Activated CD4-positive, CD25-positive, alpha-beta regulatory T cell (primary cell): ENCODE data around the gene TAOK3.
"Not testable (repeated sequence)": the region's sequence is repeated elsewhere in the genome, so short reads cannot be mapped to it uniquely, and the experiment has no call there.

ENCODE experiments used
- DNase-seq, 4 experiments: peaks; one replicate each; lab custom pipeline; 2025; lab: John Stamatoyannopoulos, UW

The TAOK3 gene

DNA sequence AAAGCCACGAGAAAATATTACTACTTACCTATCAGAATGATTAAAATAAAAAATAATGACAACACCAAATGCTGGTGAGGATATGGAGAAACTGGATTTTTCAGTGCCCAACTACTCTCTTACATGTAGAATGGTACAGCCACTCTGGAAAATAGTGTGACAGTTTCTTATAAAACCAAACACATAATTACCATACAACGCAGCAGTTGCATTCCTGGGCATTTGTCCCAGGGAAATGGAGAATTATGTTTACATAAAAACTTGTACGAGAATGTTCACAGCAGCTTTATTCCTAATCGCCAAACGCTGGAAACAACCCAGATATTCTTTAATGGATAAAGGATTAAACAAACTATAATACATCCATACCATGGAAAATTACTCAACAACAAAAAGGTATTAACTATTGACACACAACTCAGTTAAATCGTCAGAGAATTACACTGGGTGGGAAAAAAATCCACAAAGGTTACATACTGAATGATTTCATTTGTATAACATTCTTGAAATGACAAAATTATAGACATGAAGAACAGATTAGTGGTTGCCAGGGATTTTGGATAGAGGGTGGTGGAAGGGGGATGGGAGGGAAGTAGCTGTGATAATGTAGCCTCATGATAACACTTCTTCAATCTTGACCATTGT is 35.4 kb downstream of the TAOK3 start:
- no peak for DNase-seq

DNA sequence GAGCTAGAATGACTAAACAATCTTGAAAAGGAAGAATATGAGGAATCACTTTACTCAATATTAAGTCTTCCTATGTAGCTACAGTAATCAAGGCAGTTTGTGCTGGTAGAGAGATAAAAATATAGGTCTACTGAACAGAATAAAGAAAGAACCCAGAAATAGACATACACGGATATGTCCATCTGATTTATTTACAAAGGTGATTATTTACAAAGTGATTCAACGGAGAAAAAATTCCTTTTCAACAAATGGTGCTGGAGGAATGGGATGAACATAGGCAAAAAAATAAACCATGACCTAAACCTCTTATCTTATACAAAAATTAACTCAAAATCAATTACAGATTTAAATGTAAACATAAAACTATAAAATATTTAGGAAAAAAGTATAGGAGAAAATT is 36.6 kb downstream of the TAOK3 start:
- DNase-seq = no peak

DNA sequence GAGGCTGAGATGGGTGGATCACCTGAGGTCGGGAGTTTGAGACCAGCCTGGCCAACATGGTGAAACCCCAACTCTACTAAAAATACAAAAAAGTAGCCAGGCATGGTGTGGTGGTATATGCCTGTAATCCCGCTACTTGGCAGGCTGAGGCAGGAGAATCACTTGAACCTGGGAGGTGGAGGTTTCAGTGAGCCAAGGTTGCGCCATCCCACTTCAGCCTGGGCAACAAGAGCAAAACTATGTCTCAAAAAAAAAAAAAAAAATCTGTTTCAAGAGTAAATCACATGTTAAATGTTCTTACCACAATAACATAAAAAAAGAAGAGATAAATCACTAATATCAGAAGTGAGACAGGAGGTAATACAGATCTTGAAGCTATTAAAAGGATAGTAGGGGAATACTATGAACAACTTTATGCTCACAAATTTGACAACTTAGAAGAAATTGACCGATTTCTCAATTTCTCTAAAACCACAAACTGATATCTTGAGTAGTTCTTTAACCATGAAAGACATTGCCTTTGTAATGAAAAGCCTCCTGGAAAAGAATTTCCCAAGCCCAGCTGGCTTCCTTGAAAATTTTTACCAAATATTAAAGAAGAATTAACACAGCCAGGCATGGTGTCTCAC is 37.7 kb downstream of the TAOK3 start:
- no peak for DNase-seq

DNA sequence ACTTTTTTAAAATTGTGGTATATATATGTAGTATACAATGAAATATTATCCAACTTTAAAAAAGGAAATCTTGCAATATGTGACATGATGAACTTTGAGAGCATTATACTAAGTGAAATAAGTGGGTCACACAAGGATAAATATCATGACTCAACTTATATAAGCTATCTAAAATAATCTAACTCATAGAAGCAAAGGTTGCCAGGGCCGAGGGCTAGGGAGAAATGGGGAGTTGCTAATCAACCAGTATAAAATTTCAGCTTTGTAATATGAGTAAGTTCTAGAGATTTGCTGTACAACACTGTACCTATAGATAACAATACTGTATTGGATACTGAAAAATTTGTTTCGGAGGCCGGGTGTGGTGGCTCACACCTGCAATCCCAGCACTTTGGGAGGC is 38.5 kb downstream of the TAOK3 start:
- no peak for DNase-seq

DNA sequence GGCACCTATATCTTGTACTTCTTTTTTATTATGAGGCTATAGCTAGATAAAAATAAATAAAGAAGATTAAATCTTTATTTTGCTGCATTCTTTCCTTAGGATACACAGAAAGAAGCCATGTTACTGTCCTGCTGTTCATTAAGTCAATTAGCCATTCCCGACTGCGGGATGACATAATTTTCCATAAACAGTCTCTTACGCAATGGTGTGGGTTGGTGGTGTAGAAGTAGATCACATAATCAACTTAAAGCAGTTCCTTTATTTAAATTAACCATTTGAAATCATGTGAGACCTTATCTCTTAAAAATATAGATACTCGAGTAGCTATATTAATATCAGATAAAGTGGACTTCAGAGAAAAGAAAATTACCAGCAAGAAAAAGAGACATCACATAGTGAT is 40.2 kb downstream of the TAOK3 start:
- no peak for DNase-seq

DNA sequence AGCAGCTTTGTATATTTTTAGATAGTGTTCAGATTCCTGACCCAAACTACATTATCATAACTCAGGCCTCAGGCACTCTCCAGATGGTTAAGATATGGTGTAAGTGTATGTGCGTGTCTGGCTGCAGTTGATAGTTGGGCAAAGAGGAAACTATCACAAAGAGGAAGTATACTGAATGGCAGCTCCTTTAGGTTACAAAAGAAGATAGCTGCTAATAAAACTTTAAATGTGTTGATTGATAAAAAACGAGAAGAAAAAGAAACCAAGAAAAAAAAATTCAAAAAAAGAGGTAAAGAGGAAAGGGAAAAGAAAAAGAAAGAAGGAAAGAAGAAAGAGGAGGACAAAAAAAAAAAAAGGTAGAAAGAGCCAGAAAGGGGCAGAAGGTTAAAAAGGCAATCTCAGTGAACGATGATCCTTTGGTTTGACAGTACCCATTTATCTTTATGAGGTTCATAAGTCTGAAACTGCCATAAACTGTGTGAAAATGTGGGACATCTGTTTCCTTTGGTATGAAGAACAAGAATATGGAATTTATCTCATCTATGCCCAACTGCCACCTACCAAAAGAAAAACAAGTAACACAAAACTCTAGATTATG is 42.2 kb downstream of the TAOK3 start:
- no peak for DNase-seq

DNA sequence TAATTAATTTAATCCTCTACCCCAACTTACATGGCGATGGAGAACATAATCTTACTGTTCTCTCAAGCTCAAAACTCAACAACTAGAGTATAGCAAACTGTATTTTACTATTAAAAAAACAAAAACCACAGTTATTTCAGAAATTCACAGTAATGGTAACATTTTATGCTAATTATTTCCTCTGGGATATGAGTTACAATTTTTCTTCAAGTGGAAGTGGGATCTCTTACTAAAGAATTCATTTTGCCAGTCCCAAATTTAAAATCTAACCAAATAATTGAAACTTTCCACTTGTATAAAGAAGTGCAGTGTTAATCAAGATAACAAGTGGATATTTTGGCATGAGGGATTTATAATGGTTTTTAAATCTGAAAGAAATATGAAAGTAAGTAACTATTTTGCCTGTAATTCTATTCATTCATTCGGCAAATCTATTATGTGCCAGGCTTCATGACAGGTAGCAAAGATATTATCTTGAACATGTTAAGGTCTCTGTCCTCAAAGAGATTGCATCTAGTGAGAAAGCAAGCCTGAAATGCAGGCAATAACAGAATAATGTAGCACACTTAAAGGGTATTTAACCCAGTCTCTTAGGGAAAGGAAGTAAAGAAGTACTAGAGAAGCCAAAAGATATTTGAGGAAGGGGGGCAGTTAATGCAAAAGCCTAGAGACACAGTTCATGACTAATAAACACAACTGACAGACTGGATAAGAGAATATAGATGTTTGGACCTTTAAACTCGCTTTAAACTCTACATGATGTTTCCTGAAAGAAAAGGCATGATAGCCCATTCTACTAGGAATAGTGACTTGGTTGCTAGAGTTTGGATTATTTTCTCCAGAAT is 44.0 kb downstream of the TAOK3 start:
- DNase-seq = no peak

DNA sequence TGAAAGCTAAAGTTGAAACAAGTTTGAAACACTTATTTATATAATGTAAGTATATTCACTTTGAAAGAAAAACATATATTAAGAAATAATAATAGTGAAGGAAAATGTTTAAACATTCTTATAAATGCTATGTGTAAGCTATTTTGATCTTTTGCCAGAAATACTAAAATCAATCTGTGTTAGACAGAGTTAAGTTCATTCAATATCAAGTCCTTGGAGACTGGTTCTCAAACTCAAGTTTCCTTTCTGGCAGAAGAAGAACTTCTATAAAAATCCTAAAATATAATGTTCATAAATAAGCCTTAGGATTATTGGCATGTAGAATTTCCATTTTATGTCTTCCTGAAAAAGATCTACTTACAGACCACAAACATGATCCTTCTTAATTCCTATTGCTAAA is 45.3 kb downstream of the TAOK3 start:
- DNase-seq = no peak

DNA sequence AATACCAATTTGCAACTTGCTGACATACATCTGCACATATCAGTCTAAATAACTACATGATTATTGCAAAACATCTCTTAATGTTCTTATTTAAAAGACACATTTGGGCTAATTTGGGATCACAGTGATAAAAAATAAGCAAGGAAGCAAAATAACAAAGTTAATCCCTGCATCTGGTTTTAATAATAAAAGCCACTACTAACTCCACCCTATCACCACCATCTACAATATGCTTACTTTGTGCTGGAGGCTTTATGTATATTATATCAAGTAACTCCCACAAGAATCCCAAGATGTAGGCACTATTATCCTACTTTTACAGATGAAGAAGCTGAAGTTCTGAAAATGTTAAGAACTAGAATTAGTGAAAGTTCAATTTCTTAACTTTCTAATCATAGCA is 45.7 kb downstream of the TAOK3 start:
- DNase-seq = no peak

DNA sequence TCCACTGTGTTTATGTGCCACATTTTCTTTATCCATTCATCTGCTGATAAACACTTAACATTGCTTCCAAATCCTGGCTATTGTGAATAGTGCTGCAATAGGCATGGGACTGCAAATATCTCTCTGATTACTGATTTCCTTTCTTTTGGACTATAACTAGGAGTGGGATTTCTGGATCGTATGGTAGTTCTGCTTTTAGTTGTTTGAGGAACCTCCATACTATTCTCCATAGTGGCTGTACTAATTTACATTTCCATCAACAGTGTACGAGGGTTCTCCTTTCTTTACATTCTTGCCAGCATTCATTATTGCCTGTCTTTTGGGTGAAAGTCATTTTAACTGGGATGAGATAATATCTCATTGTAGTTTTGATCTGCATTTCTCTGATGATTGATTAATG is 47.6 kb downstream of the TAOK3 start:
- no peak for DNase-seq

DNA sequence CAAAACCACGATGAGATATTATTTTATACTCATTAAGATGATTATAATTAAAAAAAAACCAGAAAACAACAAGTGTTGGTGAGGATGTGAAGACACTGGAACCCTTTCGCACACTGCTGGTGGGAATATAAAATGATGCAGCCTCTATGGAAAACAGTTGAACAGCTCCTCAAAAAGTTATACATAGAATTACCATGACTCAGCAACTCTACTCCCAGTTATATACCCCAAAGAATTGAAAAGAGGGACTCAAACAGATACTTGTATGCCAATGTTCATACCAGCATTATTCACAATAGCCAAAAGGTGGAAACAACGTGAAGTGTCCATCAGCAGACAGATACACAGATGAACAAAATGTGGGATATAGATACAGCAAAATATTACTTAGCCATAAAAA is 53.1 kb downstream of the TAOK3 start:
- no peak for DNase-seq

DNA sequence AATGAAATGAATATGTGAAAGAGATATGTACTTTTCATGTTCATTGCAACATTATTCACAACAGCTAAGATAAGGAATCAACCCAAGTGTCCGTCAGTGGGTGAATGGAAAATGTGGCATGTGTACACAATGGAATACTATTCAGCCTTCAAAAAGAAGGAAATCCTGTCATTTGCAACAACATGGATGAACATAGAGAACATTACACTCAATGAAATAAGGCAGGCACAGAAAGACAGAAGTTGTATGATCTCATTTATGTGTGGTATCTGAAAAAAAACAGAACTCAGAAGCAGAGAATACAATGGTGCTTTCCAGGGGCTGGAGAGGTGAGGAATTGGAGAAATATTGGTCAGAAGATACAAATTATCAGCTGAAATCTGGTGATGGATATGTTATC is 54.0 kb downstream of the TAOK3 start:
- DNase-seq = no peak

DNA sequence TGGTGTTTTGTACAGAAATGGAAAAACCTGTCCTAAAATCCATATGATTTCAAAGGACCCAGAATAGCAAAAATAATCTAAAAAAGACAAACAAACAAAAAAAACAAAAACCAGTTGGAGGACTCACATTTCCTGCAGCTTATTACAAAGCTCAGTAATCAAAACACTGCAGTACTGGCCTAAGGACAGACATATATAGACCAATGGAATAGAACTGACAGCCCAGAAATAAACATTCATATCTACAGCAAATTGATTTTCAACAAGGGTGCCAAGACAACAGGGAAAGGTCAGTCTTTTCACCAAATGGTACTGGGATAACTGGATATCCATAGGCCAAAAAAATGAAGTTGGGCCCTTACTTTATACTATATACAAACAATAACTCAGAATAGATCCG is 55.0 kb downstream of the TAOK3 start:
- no peak for DNase-seq

DNA sequence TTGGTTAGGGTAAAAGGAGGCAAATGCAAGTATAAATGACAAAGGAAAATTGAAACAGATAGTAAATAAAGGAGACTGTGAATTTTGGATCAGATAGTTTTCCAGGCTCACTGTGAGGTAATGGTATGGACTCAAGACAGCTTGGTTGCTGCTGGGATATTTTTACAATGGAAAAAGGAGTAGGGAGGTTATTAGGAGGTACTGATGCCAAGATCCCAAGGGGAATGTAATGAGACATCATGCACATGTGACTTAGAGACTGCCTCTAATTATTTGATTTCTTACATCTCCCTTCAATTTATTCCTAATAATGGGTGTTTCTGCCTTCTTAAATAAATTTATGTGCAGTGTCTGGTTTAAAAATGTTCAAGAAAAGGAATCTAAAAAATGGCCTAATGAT is 56.9 kb downstream of the TAOK3 start:
- no peak for DNase-seq

DNA sequence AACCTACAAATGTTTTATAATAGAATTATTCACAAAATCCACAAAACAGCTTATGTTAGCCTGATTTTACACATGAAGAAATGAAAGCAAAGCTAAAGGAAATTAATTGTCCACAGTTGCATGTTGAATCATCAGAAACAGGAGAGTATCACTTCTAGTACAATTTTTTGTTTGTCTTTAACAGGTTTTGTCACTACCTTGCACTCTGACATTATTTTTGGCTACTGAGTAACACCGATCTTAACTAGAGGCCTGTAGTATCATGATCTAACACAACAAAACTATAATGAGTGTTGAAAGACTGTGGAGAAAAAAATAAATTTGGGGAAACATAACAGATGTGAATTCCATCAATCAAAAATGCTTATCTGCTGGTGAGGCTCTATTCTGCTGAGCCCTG is 60.1 kb downstream of the TAOK3 start:
- DNase-seq = no peak

DNA sequence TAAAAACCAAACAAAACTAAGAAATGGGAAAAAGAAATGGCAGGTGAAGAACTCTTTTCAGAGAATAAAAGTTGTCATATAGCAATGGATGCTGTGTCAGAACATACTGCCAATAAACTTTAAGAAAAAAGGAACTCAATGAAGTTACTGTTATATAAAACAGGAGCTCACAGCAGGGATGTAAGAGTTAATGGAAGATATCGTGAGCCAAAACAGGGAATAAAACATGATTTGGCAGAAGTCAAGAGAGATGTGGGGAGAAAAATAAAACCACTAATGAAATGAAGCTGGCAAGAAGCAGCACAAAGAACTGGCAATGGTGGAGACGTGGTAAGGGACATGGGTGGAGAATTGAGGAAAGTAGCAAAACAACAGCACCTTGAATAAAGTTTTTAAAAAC is 61.0 kb downstream of the TAOK3 start:
- no peak for DNase-seq

DNA sequence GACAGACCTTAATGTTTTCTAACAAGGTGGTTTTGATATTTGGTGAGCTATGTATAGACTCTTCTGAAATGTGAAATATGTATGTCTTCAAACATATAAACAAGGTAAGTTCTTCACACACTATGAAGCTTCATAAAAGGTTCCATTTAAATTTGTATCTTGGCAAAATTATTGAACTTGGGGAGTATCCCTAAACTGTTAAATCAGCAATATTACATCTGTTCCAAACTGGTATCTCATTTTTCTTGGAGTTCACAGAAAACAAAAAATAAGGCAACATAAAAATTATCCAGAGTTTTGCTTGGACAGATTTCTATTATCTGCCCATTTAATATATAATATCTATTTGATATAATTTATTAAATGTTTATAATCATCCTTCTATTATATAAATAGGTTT is 62.4 kb downstream of the TAOK3 start:
- DNase-seq = no peak

DNA sequence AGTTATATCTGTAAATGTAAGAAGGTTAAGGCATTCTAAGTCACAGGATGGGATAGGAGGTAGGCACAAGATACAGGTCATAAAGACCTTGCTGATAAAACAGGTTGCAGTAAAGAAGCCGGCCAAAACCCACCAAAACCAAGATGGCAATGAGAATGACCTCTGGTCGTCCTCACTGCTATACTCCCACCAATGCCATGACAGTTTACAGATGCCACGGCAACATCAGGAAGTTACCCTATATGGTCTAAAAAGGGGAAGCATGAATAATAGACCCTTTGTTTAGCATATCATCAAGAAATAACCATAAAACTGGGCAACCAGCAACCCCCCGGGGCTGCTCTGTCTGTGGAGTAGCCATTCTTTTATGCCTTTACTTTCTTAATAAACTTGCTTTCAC is 64.7 kb downstream of the TAOK3 start:
- not testable (repeated sequence) for DNase-seq

DNA sequence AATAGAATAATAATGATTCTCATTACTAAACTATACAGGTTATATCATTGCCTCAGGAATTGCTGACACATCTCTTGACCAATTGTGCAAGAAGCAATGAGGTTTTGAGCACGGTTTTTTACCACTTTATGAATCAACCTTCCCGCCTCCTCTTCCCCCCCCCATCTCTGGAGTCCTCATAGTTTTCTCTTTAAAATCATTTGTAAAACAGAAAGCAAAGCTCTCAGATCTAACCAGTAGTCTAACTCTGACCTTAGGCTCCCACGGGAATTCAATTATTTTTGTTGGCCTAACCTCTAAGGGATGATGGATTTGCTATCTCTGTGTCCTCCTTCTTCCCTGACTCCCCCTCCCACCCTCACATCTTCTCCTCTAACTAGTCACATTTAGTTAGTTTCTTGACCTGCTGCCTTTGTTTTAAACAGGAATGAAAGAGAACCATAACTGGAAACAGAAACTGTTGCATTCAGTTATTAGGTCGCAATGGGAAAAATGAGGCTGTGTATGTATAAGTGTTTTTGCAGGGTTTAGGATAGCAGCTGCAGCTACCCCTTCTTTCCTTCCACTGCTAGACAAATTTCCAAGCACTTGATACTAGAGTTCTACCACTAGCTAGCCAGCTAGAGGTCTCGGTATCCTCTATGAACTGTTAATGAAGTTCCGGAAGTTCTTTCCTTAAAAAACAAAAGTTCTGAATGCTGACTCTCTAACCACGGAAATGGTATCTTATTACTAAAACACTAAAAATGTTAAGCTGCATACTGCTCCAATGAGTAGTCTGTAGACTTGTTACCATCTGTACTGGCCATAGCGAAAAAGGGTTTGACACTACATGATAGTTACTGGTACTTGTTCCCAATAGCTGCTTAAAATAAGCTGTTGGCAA is 65.4 kb downstream of the TAOK3 start:
- DNase-seq = no peak

DNA sequence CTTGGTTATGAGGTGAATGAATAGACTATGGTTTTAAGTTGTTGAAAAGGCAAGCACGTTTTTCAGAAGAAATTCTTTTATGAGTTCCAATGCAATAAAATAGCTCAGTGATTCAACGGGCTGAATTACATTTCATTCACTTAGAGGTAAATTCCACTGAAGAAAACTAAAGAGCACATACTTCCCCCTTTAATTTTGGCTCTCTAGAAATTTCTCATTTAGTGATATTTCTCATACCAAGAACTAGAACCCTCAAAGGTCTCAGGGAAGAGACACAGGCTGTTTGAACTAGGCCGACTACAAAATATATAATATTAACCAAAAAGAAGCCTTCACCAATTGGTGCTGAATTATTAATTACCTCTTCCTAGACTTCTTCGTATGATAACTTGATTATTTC is 68.6 kb downstream of the TAOK3 start:
- DNase-seq = no peak

DNA sequence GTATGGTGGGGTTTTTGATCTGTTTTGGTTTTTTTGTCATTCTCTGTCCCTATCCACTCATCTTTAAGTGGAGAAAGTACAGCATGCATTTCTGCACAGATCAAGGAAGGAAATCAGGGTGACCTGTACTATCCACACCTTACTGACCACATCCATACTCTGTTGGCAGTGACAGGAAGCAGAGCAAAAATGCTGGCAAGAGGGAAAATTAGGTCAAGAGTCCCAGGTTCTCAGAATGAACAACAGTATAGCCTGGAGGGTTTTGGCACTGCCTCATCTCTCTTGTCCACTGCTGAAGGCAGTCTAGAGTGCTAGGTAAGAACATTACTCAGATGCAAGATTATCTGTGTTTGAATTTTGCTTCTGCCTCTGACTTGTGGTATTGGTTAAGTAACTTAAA is 70.7 kb downstream of the TAOK3 start:
- no peak for DNase-seq
